ENCODE data around the gene BNIP1. TPM values are rescaled to one million over a fixed set of nuclear protein-coding genes. Genes with fewer than 3 reads are reported as not detected.

Gene BNIP1
- total RNA-seq, 1 donor from 2014 or later: 15.7 TPM

- Histone ChIP-seq H3K27ac (ENCODE audit: low read depth, low read length) (no peak overlapping the region), H3K4me3 (ENCODE audit: low read length in 3 of 3) (no peak overlapping the region), H3K4me1 (ENCODE audit: control insufficient read depth in 3 of 3, insufficient read depth in 3 of 3, low read length in 3 of 3) (no peaks in the 10 kb centered on the region), H3K9me3 (ENCODE audit: control insufficient read depth in 3 of 3, low read length in 3 of 3) (peaks cover 0 to 4% (median 3%) of the 10 kb centered on the region in 3 donors), H3K9ac (ENCODE audit: low read depth in 1 of 3, low read length in 3 of 3) (no peak overlapping the region), H3K36me3 (ENCODE audit: control insufficient read depth in 3 of 3, insufficient read depth in 3 of 3, low read length in 3 of 3) (no peaks in the 10 kb centered on the region), H3K27me3 (ENCODE audit: control insufficient read depth in 3 of 3, insufficient read depth in 3 of 3, low read length in 3 of 3) (peaks cover 11 to 43% (median 18%) of the 10 kb centered on the region in 3 donors)
Measured at GRCh38 chr5:173204185-173204979, 60.1 kb downstream of the BNIP1 start.

DNA sequence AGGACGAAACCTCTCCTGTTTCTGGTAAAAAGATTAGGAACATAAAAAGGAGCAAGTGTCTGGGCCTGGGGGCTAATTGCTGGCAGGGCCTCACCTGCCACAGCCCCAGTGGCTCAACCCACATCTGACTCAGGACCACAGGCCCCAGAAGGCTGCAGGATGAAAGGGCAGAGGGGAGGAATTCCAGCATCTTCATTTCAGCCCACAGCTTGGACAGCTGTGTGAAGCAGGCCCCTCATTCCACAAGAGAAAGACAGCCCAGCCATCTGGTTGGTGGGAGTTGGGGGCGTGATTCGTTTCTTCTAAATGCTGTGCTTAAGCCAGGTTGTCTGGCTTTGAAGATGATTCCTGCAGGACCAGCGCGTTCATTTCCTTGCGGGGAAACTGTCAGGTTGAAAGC is 61.6 kb downstream of the BNIP1 start:
- no peaks in the 10 kb centered on the region for H3K36me3 ChIP-seq (ENCODE audit: control insufficient read depth in 3 of 3, insufficient read depth in 3 of 3, low read length in 3 of 3)
- H3K4me3 ChIP-seq (ENCODE audit: low read length in 3 of 3): no peak overlapping the region
- H3K9ac ChIP-seq (ENCODE audit: low read depth in 1 of 3, low read length in 3 of 3): no peak overlapping the region
- no peaks in the 10 kb centered on the region for H3K4me1 ChIP-seq (ENCODE audit: control insufficient read depth in 3 of 3, insufficient read depth in 3 of 3, low read length in 3 of 3)
- no peaks in the 10 kb centered on the region for H3K9me3 ChIP-seq (ENCODE audit: control insufficient read depth in 3 of 3, low read length in 3 of 3)
- H3K27me3 ChIP-seq (ENCODE audit: control insufficient read depth in 3 of 3, insufficient read depth in 3 of 3, low read length in 3 of 3): peaks cover 11 to 43% (median 22%) of the 10 kb centered on the region in 3 donors
- H3K27ac ChIP-seq (ENCODE audit: low read depth, low read length): no peak overlapping the region

GRCh38 chr5:173208296-173208695 is 64.0 kb downstream of the BNIP1 start:
- H3K4me1 ChIP-seq (ENCODE audit: control insufficient read depth in 3 of 3, insufficient read depth in 3 of 3, low read length in 3 of 3): no peaks in the 10 kb centered on the region
- no peak overlapping the region for H3K9ac ChIP-seq (ENCODE audit: low read depth in 1 of 3, low read length in 3 of 3)
- H3K27ac ChIP-seq (ENCODE audit: low read depth, low read length): no peak overlapping the region
- H3K9me3 ChIP-seq (ENCODE audit: control insufficient read depth in 3 of 3, low read length in 3 of 3): no peaks in the 10 kb centered on the region
- no peak overlapping the region for H3K4me3 ChIP-seq (ENCODE audit: low read length in 3 of 3)
- no peaks in the 10 kb centered on the region for H3K36me3 ChIP-seq (ENCODE audit: control insufficient read depth in 3 of 3, insufficient read depth in 3 of 3, low read length in 3 of 3)
- H3K27me3 ChIP-seq (ENCODE audit: control insufficient read depth in 3 of 3, insufficient read depth in 3 of 3, low read length in 3 of 3): peaks cover 3 to 26% (median 6%) of the 10 kb centered on the region in 3 donors

- H3K4me1 ChIP-seq (ENCODE audit: control insufficient read depth in 3 of 3, insufficient read depth in 3 of 3, low read length in 3 of 3): no peaks in the 10 kb centered on the region
- no peak overlapping the region for H3K9ac ChIP-seq (ENCODE audit: low read depth in 1 of 3, low read length in 3 of 3)
- no peaks in the 10 kb centered on the region for H3K36me3 ChIP-seq (ENCODE audit: control insufficient read depth in 3 of 3, insufficient read depth in 3 of 3, low read length in 3 of 3)
- H3K27ac ChIP-seq (ENCODE audit: low read depth, low read length): no peak overlapping the region
- H3K4me3 ChIP-seq (ENCODE audit: low read length in 3 of 3): no peak overlapping the region
- H3K9me3 ChIP-seq (ENCODE audit: control insufficient read depth in 3 of 3, low read length in 3 of 3): no peaks in the 10 kb centered on the region
- H3K27me3 ChIP-seq (ENCODE audit: control insufficient read depth in 3 of 3, insufficient read depth in 3 of 3, low read length in 3 of 3): peaks cover 0 to 16% (median 6%) of the 10 kb centered on the region in 3 donors
Measured at GRCh38 chr5:173210877-173211276, 66.5 kb downstream of the BNIP1 start.

- H3K27me3 ChIP-seq (ENCODE audit: control insufficient read depth in 3 of 3, insufficient read depth in 3 of 3, low read length in 3 of 3): peaks cover 0 to 13% (median 6%) of the 10 kb centered on the region in 3 donors
- H3K36me3 ChIP-seq (ENCODE audit: control insufficient read depth in 3 of 3, insufficient read depth in 3 of 3, low read length in 3 of 3): no peaks in the 10 kb centered on the region
- H3K4me1 ChIP-seq (ENCODE audit: control insufficient read depth in 3 of 3, insufficient read depth in 3 of 3, low read length in 3 of 3): no peaks in the 10 kb centered on the region
- no peaks in the 10 kb centered on the region for H3K9me3 ChIP-seq (ENCODE audit: control insufficient read depth in 3 of 3, low read length in 3 of 3)
- H3K9ac ChIP-seq (ENCODE audit: low read depth in 1 of 3, low read length in 3 of 3): no peak overlapping the region
- no peak overlapping the region for H3K27ac ChIP-seq (ENCODE audit: low read depth, low read length)
- no peak overlapping the region for H3K4me3 ChIP-seq (ENCODE audit: low read length in 3 of 3)
Measured at GRCh38 chr5:173211284-173211683, 67.0 kb downstream of the BNIP1 start.

- no peak overlapping the region for H3K4me3 ChIP-seq (ENCODE audit: low read length in 3 of 3)
- no peak overlapping the region for H3K9ac ChIP-seq (ENCODE audit: low read depth in 1 of 3, low read length in 3 of 3)
- H3K36me3 ChIP-seq (ENCODE audit: control insufficient read depth in 3 of 3, insufficient read depth in 3 of 3, low read length in 3 of 3): no peaks in the 10 kb centered on the region
- no peak overlapping the region for H3K27ac ChIP-seq (ENCODE audit: low read depth, low read length)
- no peaks in the 10 kb centered on the region for H3K4me1 ChIP-seq (ENCODE audit: control insufficient read depth in 3 of 3, insufficient read depth in 3 of 3, low read length in 3 of 3)
- no peaks in the 10 kb centered on the region for H3K9me3 ChIP-seq (ENCODE audit: control insufficient read depth in 3 of 3, low read length in 3 of 3)
- H3K27me3 ChIP-seq (ENCODE audit: control insufficient read depth in 3 of 3, insufficient read depth in 3 of 3, low read length in 3 of 3): peaks cover 0 to 11% (median 5%) of the 10 kb centered on the region in 3 donors
Measured at GRCh38 chr5:173213236-173213933, 69.1 kb downstream of the BNIP1 start.

Other genes starting within 250 kb of the BNIP1 start
- gene RPL26L1, start 185.1 kb upstream of the BNIP1 start, total RNA-seq: 11.5 TPM
- gene ATP6V0E1, start 160.8 kb upstream of the BNIP1 start, total RNA-seq: 91.3 TPM
- gene CREBRF, start 88.2 kb upstream of the BNIP1 start, total RNA-seq: 12.0 TPM
- 0.52 TPM for gene NKX2-5, start 90.7 kb downstream of the BNIP1 start, total RNA-seq
- 3.1 TPM for gene STC2, start 183.9 kb downstream of the BNIP1 start, total RNA-seq

Data from skeletal muscle tissue (tissue), 4 donors.